Type B pancreatic cell (in vitro differentiated cells): ENCODE measurements around the gene DPEP2. TPM values are rescaled to one million over a fixed set of nuclear protein-coding genes. Genes with fewer than 3 reads are reported as not detected.

Experiments
- DNase-seq: peaks from one replicate; pipeline ENCODE4 v3.0.0; 2021; ENCODE audit warnings: mixed read lengths; ENCODE audit not compliant: unreplicated experiment; ENCODE audit errors: extremely low spot score
- H3K27ac Mint-ChIP-seq: 2 replicates; pipeline ENCODE4 v1.8.0; 2021; ENCODE audit warnings: mild to moderate bottlenecking, mixed read lengths
- H3K27me3 Mint-ChIP-seq: 2 replicates; pipeline ENCODE4 v1.8.0; 2021; ENCODE audit warnings: mixed read lengths
- H3K36me3 Mint-ChIP-seq: 2 replicates; pipeline ENCODE4 v1.8.0; 2021; ENCODE audit warnings: mixed read lengths
- H3K4me1 Mint-ChIP-seq: one replicate; pipeline ENCODE4 v1.8.0; 2021; ENCODE audit warnings: mixed read lengths; ENCODE audit not compliant: unreplicated experiment
- H3K4me3 Mint-ChIP-seq: 2 replicates; pipeline ENCODE4 v1.8.0; 2021; ENCODE audit warnings: mild to moderate bottlenecking, mixed read lengths
- H3K9me3 Mint-ChIP-seq: 2 replicates; pipeline ENCODE4 v1.8.0; 2021; ENCODE audit warnings: mixed read lengths
- total RNA-seq: library from RNA; stranded (reverse); gene quantifications from 2 replicates; pipeline ENCODE4 v1.2.1, GENCODE V29; 2021; ENCODE audit warnings: low replicate concordance
- TF ChIP-seq, protein P1 (sequence below): fragments of 200-600 bp; sonication (generic); conservative IDR thresholded peaks from 2 replicates; pipeline ENCODE4 v1.5.0; 2021; ENCODE audit warnings: antibody characterized with exemption, mild to moderate bottlenecking

The DPEP2 gene
- total RNA-seq, 1 donor from 2014 or later: not detected

GRCh38 chr16:68022728-68023537 lies 23.6 kb upstream of the DPEP2 start, which contains the start of the genes DDX28 and DUS2:
DDX28 (minus strand) TSS chr16:68023232; CDS start chr16:68023202, 30 bp downstream.
DUS2 (plus strand) TSS chr16:68023284; CDS start chr16:68038024, 14,740 bp downstream.
- H3K27me3 Mint-ChIP-seq: peaks cover 3% of the 10 kb centered on the region
- peaks cover 9% of the 10 kb centered on the region for H3K36me3 Mint-ChIP-seq
- DNase-seq: peak; percentile 94
- TF ChIP-seq, protein P1, sequence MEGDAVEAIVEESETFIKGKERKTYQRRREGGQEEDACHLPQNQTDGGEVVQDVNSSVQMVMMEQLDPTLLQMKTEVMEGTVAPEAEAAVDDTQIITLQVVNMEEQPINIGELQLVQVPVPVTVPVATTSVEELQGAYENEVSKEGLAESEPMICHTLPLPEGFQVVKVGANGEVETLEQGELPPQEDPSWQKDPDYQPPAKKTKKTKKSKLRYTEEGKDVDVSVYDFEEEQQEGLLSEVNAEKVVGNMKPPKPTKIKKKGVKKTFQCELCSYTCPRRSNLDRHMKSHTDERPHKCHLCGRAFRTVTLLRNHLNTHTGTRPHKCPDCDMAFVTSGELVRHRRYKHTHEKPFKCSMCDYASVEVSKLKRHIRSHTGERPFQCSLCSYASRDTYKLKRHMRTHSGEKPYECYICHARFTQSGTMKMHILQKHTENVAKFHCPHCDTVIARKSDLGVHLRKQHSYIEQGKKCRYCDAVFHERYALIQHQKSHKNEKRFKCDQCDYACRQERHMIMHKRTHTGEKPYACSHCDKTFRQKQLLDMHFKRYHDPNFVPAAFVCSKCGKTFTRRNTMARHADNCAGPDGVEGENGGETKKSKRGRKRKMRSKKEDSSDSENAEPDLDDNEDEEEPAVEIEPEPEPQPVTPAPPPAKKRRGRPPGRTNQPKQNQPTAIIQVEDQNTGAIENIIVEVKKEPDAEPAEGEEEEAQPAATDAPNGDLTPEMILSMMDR: no peak
- H3K27ac Mint-ChIP-seq: peak within 1 kb of the TSS; percentile 97
- peaks cover 8% of the 10 kb centered on the region for H3K4me1 Mint-ChIP-seq
- no peaks in the 10 kb centered on the region for H3K9me3 Mint-ChIP-seq
- H3K4me3 Mint-ChIP-seq: peak within 1 kb of the TSS; percentile 100

GRCh38 chr16:68022278-68022727 lies 23.0 kb upstream of the DPEP2 start:
- DNase-seq: no peak
- peaks cover 3% of the 10 kb centered on the region for H3K36me3 Mint-ChIP-seq
- H3K4me1 Mint-ChIP-seq: peaks cover 8% of the 10 kb centered on the region
- H3K4me3 Mint-ChIP-seq: peak overlapping the region; percentile 100
- H3K27me3 Mint-ChIP-seq: peaks cover 3% of the 10 kb centered on the region
- H3K9me3 Mint-ChIP-seq: no peaks in the 10 kb centered on the region
- TF ChIP-seq, protein P1: no peak
- peak overlapping the region; percentile 97 for H3K27ac Mint-ChIP-seq

GRCh38 chr16:68021490-68021889 lies 22.2 kb upstream of the DPEP2 start:
- peaks cover 3% of the 10 kb centered on the region for H3K36me3 Mint-ChIP-seq
- H3K4me1 Mint-ChIP-seq: peaks cover 8% of the 10 kb centered on the region
- peaks cover 3% of the 10 kb centered on the region for H3K27me3 Mint-ChIP-seq
- peak overlapping the region; percentile 100 for H3K4me3 Mint-ChIP-seq
- no peaks in the 10 kb centered on the region for H3K9me3 Mint-ChIP-seq
- TF ChIP-seq, protein P1: no peak
- no peak for DNase-seq
- no peak overlapping the region for H3K27ac Mint-ChIP-seq

GRCh38 chr16:68019167-68019680 lies 19.9 kb upstream of the DPEP2 start:
- DNase-seq: no peak
- Mint-ChIP-seq H3K4me3 (no peak overlapping the region), H3K36me3 (peaks cover 3% of the 10 kb centered on the region), H3K4me1 (peaks cover 8% of the 10 kb centered on the region), H3K9me3 (no peaks in the 10 kb centered on the region), H3K27ac (no peak overlapping the region), H3K27me3 (peaks cover 7% of the 10 kb centered on the region)
- TF ChIP-seq, protein P1: no peak

GRCh38 chr16:68015681-68016080 lies 16.4 kb upstream of the DPEP2 start, which contains the start of gene DPEP2NB:
DPEP2NB (minus strand) TSS chr16:68015911; CDS start chr16:68015770, 141 bp downstream.
- Mint-ChIP-seq H3K4me3 (no peak within 1 kb of the TSS), H3K27me3 (peaks cover 15% of the 10 kb centered on the region), H3K36me3 (no peaks in the 10 kb centered on the region), H3K4me1 (no peaks in the 10 kb centered on the region), H3K9me3 (no peaks in the 10 kb centered on the region), H3K27ac (no peak within 1 kb of the TSS)
- no peak for DNase-seq
- TF ChIP-seq, protein P1: no peak
